Measurements from ENCODE around the gene DIPK1B. TPM values are rescaled to one million over a fixed set of nuclear protein-coding genes. Genes with fewer than 3 reads are reported as not detected.

DIPK1B gene
- total RNA-seq, 1 experiment from 2014 or later: 45.4 TPM

GRCh38 chr9:136714893-136715274 lies 2.5 kb downstream of the DIPK1B start:
- ChIA-PET POLR2A (interaction anchor here (0.7 kb wide), 1 partner anchor 9 kb away, joined by 4 read pairs; no protein-coding TSS in a partner anchor), CTCF (interaction anchor here (1.3 kb wide), 1 partner anchor 13 kb away, joined by 7 read pairs; no protein-coding TSS in a partner anchor)
- no peak for ATAC-seq
- no peak for DNase-seq (ENCODE audit: low spot score)
- TF ChIP-seq, protein P1, sequence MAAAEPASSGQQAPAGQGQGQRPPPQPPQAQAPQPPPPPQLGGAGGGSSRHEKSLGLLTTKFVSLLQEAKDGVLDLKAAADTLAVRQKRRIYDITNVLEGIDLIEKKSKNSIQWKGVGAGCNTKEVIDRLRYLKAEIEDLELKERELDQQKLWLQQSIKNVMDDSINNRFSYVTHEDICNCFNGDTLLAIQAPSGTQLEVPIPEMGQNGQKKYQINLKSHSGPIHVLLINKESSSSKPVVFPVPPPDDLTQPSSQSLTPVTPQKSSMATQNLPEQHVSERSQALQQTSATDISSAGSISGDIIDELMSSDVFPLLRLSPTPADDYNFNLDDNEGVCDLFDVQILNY (CRISPR knock-in tag; IDR thresholded peaks at IDR 0.05): no peak
- peaks cover 4% of the 10 kb centered on the region for H3K4me1 Mint-ChIP-seq
- no peaks in the 10 kb centered on the region for H3K9me3 Mint-ChIP-seq
- no peak overlapping the region for H3K4me3 Mint-ChIP-seq
- H3K36me3 Mint-ChIP-seq: no peaks in the 10 kb centered on the region
- no peak overlapping the region for H3K27ac Mint-ChIP-seq
- peaks cover 15% of the 10 kb centered on the region for H3K27me3 Mint-ChIP-seq (ENCODE audit: low read depth)

DNA sequence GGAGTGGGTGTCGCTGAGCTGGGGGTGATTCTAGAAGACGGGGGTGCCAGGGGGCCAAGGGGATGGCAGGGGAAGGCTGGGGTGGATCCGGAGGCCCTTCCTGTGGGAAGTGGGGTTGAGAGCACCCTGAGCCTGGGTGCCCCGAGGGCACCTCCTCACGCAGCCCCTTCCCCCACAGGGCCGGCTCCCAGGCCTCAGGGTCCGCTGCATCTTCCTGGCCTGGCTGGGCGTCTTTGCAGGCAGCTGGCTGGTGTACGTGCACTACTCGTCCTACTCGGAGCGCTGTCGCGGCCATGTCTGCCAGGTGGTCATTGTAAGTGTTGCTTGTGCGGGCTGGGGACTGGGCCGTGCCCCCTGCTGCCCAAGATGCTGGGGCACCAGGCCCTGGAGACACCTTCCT lies 5.0 kb downstream of the DIPK1B start:
- POLR2A ChIA-PET: no interaction called here
- CTCF ChIA-PET: no interaction called here
- no peak overlapping the region for H3K27ac Mint-ChIP-seq
- H3K4me3 Mint-ChIP-seq: no peak overlapping the region
- ATAC-seq: no peak
- no peaks in the 10 kb centered on the region for H3K9me3 Mint-ChIP-seq
- DNase-seq (ENCODE audit: low spot score): no peak
- TF ChIP-seq MAX (CRISPR knock-in tag; IDR thresholded peaks at IDR 0.05) (no peak), ZNF232 (CRISPR knock-in tag; IDR thresholded peaks at IDR 0.05) (no peak), NR2C2 (CRISPR knock-in tag; IDR thresholded peaks at IDR 0.05) (no peak), ZNF263 (CRISPR knock-in tag; IDR thresholded peaks at IDR 0.05; ENCODE audit: low read depth) (no peak), ZNF396 (CRISPR knock-in tag; IDR thresholded peaks at IDR 0.05; ENCODE audit: borderline replicate concordance) (no peak), HMGA2 (CRISPR knock-in tag; IDR thresholded peaks at IDR 0.05) (no peak)
- TF ChIP-seq, protein P2, sequence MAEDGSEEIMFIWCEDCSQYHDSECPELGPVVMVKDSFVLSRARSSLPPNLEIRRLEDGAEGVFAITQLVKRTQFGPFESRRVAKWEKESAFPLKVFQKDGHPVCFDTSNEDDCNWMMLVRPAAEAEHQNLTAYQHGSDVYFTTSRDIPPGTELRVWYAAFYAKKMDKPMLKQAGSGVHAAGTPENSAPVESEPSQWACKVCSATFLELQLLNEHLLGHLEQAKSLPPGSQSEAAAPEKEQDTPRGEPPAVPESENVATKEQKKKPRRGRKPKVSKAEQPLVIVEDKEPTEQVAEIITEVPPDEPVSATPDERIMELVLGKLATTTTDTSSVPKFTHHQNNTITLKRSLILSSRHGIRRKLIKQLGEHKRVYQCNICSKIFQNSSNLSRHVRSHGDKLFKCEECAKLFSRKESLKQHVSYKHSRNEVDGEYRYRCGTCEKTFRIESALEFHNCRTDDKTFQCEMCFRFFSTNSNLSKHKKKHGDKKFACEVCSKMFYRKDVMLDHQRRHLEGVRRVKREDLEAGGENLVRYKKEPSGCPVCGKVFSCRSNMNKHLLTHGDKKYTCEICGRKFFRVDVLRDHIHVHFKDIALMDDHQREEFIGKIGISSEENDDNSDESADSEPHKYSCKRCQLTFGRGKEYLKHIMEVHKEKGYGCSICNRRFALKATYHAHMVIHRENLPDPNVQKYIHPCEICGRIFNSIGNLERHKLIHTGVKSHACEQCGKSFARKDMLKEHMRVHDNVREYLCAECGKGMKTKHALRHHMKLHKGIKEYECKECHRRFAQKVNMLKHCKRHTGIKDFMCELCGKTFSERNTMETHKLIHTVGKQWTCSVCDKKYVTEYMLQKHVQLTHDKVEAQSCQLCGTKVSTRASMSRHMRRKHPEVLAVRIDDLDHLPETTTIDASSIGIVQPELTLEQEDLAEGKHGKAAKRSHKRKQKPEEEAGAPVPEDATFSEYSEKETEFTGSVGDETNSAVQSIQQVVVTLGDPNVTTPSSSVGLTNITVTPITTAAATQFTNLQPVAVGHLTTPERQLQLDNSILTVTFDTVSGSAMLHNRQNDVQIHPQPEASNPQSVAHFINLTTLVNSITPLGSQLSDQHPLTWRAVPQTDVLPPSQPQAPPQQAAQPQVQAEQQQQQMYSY (CRISPR knock-in tag; IDR thresholded peaks at IDR 0.05): no peak
- H3K36me3 Mint-ChIP-seq: 0 out of 2 replicates have a peak, but pooled peaks cover 3% of the 10 kb centered on the region
- no peaks in the 10 kb centered on the region for H3K27me3 Mint-ChIP-seq (ENCODE audit: low read depth)
- H3K4me1 Mint-ChIP-seq: peaks cover 4% of the 10 kb centered on the region

GRCh38 chr9:136718345-136719194 lies 6.2 kb downstream of the DIPK1B start:
- H3K4me3 Mint-ChIP-seq: no peak overlapping the region

More at GRCh38 chr9:136718345-136719194, 6.2 kb downstream of the DIPK1B start:
- Mint-ChIP-seq H3K9me3 (no peaks in the 10 kb centered on the region), H3K27ac (peak overlapping the region; percentile 74; the same call in 1 of the 2 replicates), H3K36me3 (peaks cover 4% of the 10 kb centered on the region), H3K4me1 (no peaks in the 10 kb centered on the region), H3K27me3 (ENCODE audit: low read depth) (no peaks in the 10 kb centered on the region)
- no peak for TF ChIP-seq TEAD1 (CRISPR knock-in tag; IDR thresholded peaks at IDR 0.05)
- TF ChIP-seq PREB (CRISPR knock-in tag; IDR thresholded peaks at IDR 0.05; ENCODE audit: borderline replicate concordance): no peak
- TF ChIP-seq, protein P3, sequence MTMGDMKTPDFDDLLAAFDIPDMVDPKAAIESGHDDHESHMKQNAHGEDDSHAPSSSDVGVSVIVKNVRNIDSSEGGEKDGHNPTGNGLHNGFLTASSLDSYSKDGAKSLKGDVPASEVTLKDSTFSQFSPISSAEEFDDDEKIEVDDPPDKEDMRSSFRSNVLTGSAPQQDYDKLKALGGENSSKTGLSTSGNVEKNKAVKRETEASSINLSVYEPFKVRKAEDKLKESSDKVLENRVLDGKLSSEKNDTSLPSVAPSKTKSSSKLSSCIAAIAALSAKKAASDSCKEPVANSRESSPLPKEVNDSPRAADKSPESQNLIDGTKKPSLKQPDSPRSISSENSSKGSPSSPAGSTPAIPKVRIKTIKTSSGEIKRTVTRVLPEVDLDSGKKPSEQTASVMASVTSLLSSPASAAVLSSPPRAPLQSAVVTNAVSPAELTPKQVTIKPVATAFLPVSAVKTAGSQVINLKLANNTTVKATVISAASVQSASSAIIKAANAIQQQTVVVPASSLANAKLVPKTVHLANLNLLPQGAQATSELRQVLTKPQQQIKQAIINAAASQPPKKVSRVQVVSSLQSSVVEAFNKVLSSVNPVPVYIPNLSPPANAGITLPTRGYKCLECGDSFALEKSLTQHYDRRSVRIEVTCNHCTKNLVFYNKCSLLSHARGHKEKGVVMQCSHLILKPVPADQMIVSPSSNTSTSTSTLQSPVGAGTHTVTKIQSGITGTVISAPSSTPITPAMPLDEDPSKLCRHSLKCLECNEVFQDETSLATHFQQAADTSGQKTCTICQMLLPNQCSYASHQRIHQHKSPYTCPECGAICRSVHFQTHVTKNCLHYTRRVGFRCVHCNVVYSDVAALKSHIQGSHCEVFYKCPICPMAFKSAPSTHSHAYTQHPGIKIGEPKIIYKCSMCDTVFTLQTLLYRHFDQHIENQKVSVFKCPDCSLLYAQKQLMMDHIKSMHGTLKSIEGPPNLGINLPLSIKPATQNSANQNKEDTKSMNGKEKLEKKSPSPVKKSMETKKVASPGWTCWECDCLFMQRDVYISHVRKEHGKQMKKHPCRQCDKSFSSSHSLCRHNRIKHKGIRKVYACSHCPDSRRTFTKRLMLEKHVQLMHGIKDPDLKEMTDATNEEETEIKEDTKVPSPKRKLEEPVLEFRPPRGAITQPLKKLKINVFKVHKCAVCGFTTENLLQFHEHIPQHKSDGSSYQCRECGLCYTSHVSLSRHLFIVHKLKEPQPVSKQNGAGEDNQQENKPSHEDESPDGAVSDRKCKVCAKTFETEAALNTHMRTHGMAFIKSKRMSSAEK (CRISPR knock-in tag; IDR thresholded peaks at IDR 0.05; ENCODE audit: borderline replicate concordance): no peak
- ChIA-PET POLR2A (no interaction called here), CTCF (interaction anchor here (1.1 to 3.0 kb wide), 2 partner anchors 10 to 39 kb away, joined by 3 to 17 read pairs; partner anchors contain the start of gene LCN8)
- ATAC-seq (no peak), DNase-seq (ENCODE audit: low spot score) (no peak)
